K562 (cell line): ENCODE data around the gene GIPR. TPM values are rescaled to one million over a fixed set of nuclear protein-coding genes. Genes with fewer than 3 reads are reported as not detected.

ENCODE experiments used
- ATAC-seq: fragments of 200-7000 bp; cut with Tn5 transposase; 3 replicates; pipeline ENCODE4 v1.9.1; 2020; ENCODE audit warnings: moderate library complexity
- BruUV-seq: library from RNA; stranded (reverse); fragments of 400-500 nt; replicated peaks from 2 replicates; lab custom pipeline; 2021; lab: Mats Ljungman, UMichigan
- CTCF ChIA-PET: fragments of 300-600 bp; formaldehyde crosslinking; extraction: SDS; loops from one replicate; lab custom pipeline; 2021; ENCODE audit warnings: low intra/inter-chr PET ratio; lab: Yijun Ruan, JAX
- POLR2A ChIA-PET: fragments of 300-600, 350-650 bp; sonication (Branson Sonifier 250); formaldehyde crosslinking; extraction: SDS; loops from one replicate; lab custom pipeline; 2021; ENCODE audit warnings: antibody characterized with exemption, inconsistent platforms; lab: Yijun Ruan, JAX
- DNase-seq, 4 experiments: peaks; one replicate each; pipeline versions ENCODE4 v3.0.0 to v3.0.0-alpha.2; 2011 to 2018; ENCODE audit warnings: low spot score in 3 of 4, mixed read lengths in 3 of 4; ENCODE audit errors: extremely low read depth in 1 of 4
- FAIRE-seq: peaks from 2 replicates; lab custom pipeline; 2011; peaks lifted over from hg19 to GRCh38; lab: Jason Lieb, UNC
- H2AFZ ChIP-seq: 2 replicates; pipeline ENCODE4 v1.6.0; 2011; ENCODE audit warnings: low read depth, low read length, control low read depth, inconsistent platforms
- H3K27ac ChIP-seq: fragments of 200-600 bp; 3 replicates; pipeline ENCODE4 v1.8.0; 2011; ENCODE audit warnings: low read depth, mild to moderate bottlenecking, control low read depth, inconsistent platforms, low read length, moderate library complexity, mixed read lengths; ENCODE audit errors: extremely low read depth
- H3K27me3 ChIP-seq, 2 experiments: fragments of 300-600 bp in 1 of 2; 2 replicates in 1 of 2; 3 replicates in 1 of 2; pipeline versions ENCODE4 v1.6.0 to v1.8.0; 2011; ENCODE audit warnings: inconsistent platforms in 2 of 2, low read length in 2 of 2, mild to moderate bottlenecking in 1 of 2, mixed read lengths in 1 of 2, moderate library complexity in 1 of 2; ENCODE audit not compliant: control insufficient read depth in 2 of 2, insufficient read depth in 2 of 2
- H3K36me3 ChIP-seq: fragments of 300-600 bp; 3 replicates; pipeline ENCODE4 v1.8.0; 2011; ENCODE audit warnings: mild to moderate bottlenecking, low read length, inconsistent platforms; ENCODE audit not compliant: control insufficient read depth, insufficient read depth
- H3K4me1 ChIP-seq, 2 experiments: fragments of 200-600 bp in 1 of 2; replicated peaks in 1 of 2; 2 replicates in 1 of 2; 3 replicates in 1 of 2; pipeline versions ENCODE4 v1.5.1 to v1.8.0; 2011; ENCODE audit warnings: inconsistent platforms in 2 of 2, low read length in 2 of 2, mild to moderate bottlenecking in 1 of 2, mixed read lengths in 1 of 2, moderate library complexity in 1 of 2; ENCODE audit not compliant: control insufficient read depth in 2 of 2, insufficient read depth in 2 of 2
- H3K4me2 ChIP-seq: 2 replicates; pipeline ENCODE4 v1.6.1; 2011; ENCODE audit warnings: low read length, control low read depth, inconsistent platforms, mixed read lengths; ENCODE audit not compliant: insufficient read depth
- H3K4me3 ChIP-seq: fragments of 200-600 bp; sonication (generic), shearing (Covaris generic); 2 replicates; pipeline ENCODE4 v1.5.1; 2016; ENCODE audit warnings: control low read depth, inconsistent platforms
- H3K79me2 ChIP-seq: fragments of 200-600 bp; 3 replicates; pipeline ENCODE4 v1.8.0; 2011; ENCODE audit warnings: low read length, inconsistent platforms; ENCODE audit not compliant: control insufficient read depth, insufficient read depth
- H3K9ac ChIP-seq, 2 experiments: 2 replicates each; pipeline versions ENCODE4 v1.6.0 to v1.6.1; 2011; ENCODE audit warnings: low read depth in 2 of 2, low read length in 2 of 2, control low read depth in 1 of 2, inconsistent platforms in 1 of 2, mild to moderate bottlenecking in 1 of 2, mixed read lengths in 1 of 2; ENCODE audit not compliant: insufficient read depth in 1 of 2
- H3K9me1 ChIP-seq: one replicate; pipeline ENCODE4 v1.6.0; 2011; ENCODE audit warnings: inconsistent platforms, mild to moderate bottlenecking, low read length, moderate library complexity; ENCODE audit not compliant: control insufficient read depth, insufficient read depth
- H3K9me3 ChIP-seq: replicated peaks from 2 replicates; pipeline ENCODE4 v1.5.1; 2011; ENCODE audit warnings: low read depth, low read length, inconsistent platforms; ENCODE audit not compliant: control insufficient read depth, insufficient read depth
- H4K20me1 ChIP-seq: replicated peaks from 2 replicates; pipeline ENCODE4 v1.6.1; 2011; ENCODE audit warnings: low read length, inconsistent platforms, mixed read lengths; ENCODE audit not compliant: control insufficient read depth, insufficient read depth
- ETS2 ChIP-seq: IDR thresholded peaks from 2 replicates; pipeline ENCODE4 v1.6.1; 2016; ENCODE audit warnings: borderline replicate concordance, missing genetic modification characterization, mild to moderate bottlenecking, moderate library complexity, missing compliant biosample characterization; ENCODE audit not compliant: poor library complexity, severe bottlenecking
- GTF2F1 ChIP-seq: IDR thresholded peaks from 2 replicates; pipeline ENCODE4 v1.6.1; 2011; ENCODE audit warnings: low read depth, low read length, improper control_type of control experiment
- HDAC1 ChIP-seq, 2 experiments: fragments of 450-650 bp; IDR thresholded peaks; 2 replicates each; pipeline ENCODE4 v1.6.1; 2016 to 2017; ENCODE audit warnings: inconsistent platforms in 1 of 2, mild to moderate bottlenecking in 1 of 2, moderate library complexity in 1 of 2
- MEIS2 ChIP-seq: fragments of 450-650 bp; IDR thresholded peaks from 2 replicates; pipeline ENCODE4 v1.6.1; 2014; ENCODE audit warnings: mild to moderate bottlenecking; ENCODE audit not compliant: partially characterized antibody
- MTA2 ChIP-seq: fragments of 450-650 bp; IDR thresholded peaks from 2 replicates; pipeline ENCODE4 v1.6.1; 2016; ENCODE audit warnings: low read depth
- NELFE ChIP-seq: IDR thresholded peaks from 2 replicates; pipeline ENCODE4 v1.6.1; 2011; ENCODE audit warnings: mild to moderate bottlenecking; ENCODE audit not compliant: insufficient read depth, insufficient read length
- SAFB2 ChIP-seq: fragments of 200-400 bp; formaldehyde crosslinking; IDR thresholded peaks from 2 replicates; pipeline ENCODE4 v1.6.1; 2018; ENCODE audit warnings: borderline replicate concordance, low read length, low read depth, moderate library complexity; ENCODE audit not compliant: severe bottlenecking
- SMAD2 ChIP-seq: fragments of 150-350 bp; IDR thresholded peaks from 2 replicates; pipeline ENCODE4 v1.6.1; 2014; ENCODE audit warnings: low read depth, mild to moderate bottlenecking, low read length
- ZNF165 ChIP-seq: fragments of 250-450 bp; sonication (Bioruptor Pico); IDR thresholded peaks from 2 replicates; pipeline ENCODE4 v1.4.0; 2020; ENCODE audit warnings: borderline replicate concordance
- ZNF354B ChIP-seq: fragments of 250-450 bp; sonication (Bioruptor Pico); IDR thresholded peaks from 2 replicates; pipeline ENCODE4 v1.4.0; 2020
- WGBS: fragments of 100-300 bp; shearing (Covaris generic); methylation state at CpG from one replicate; pipeline ENCODE4 v1.1.6; 2016; ENCODE audit warnings: low coverage, mixed read lengths; ENCODE audit not compliant: insufficient coverage; ENCODE audit errors: missing lambda C conversion rate; 5-methylcytosine and 5-hydroxymethylcytosine counted together
- in situ Hi-C: fragments of 300-500 bp; cut with MboI; formaldehyde crosslinking; loops from 4 replicates; pipeline ENCODE4 v1.15.0; 2018; ENCODE audit warnings: inconsistent platforms, mixed read lengths
- intact Hi-C: fragments of 100-400 bp; cut with micrococcal nuclease; formaldehyde crosslinking; loops from 2 replicates; pipeline ENCODE4 v1.14.2; 2022
- polyA plus RNA-seq, 8 experiments: library from polyadenylated mRNA; depleted of rRNA in 4 of 8; stranded (reverse) in 5 of 8; unstranded in 3 of 8; fragments of >200 nt; fragmentation: Nextera tagmentation in 2 of 8; fragmentation: Illumina TruSeq in 1 of 8; extraction: Ambion mirVana in 2 of 8; extraction: Trizol in 1 of 8; gene quantifications; 2 replicates each; pipeline versions ENCODE4 v1.2.1 to v1.2.3, GENCODE V29; 2011 to 2014; ENCODE audit warnings: inconsistent platforms in 1 of 8, missing spikeins in 1 of 8
- total RNA-seq, 7 experiments: library from RNA; depleted of rRNA in 6 of 7; stranded (reverse); fragments of >200 nt in 6 of 7; fragmentation: Illumina TruSeq in 2 of 7; extraction: Trizol in 2 of 7; gene quantifications; 2 replicates each; pipeline versions ENCODE4 v1.2.1 to v1.2.3, GENCODE V29; 2011 to 2021; ENCODE audit warnings: low replicate concordance in 1 of 7
- TF ChIP-seq, protein P1 (sequence below): fragments of 250-450 bp; sonication (Bioruptor Pico); IDR thresholded peaks from 2 replicates; pipeline ENCODE4 v1.5.0; 2021; ENCODE audit warnings: mild to moderate bottlenecking, moderate library complexity
- TF ChIP-seq, protein P2 (sequence below): fragments of 200-800 bp; sonication (Bioruptor generic); IDR thresholded peaks from 2 replicates; pipeline ENCODE4 v1.6.1; 2017; ENCODE audit warnings: missing genetic modification characterization, missing compliant biosample characterization
- TF ChIP-seq, protein P3 (sequence below): sonication (generic); formaldehyde crosslinking; IDR thresholded peaks from 2 replicates; pipeline ENCODE4 v1.8.0; 2023; ENCODE audit warnings: mild to moderate bottlenecking, missing genetic modification reagents

Gene GIPR
- total and polyA plus RNA-seq, 9 of the 15 experiments (the other 6 are each of a cell fraction or from before 2014, with no cell fraction given) = 2.2 to 26.8 (median 12.7) TPM

DNA sequence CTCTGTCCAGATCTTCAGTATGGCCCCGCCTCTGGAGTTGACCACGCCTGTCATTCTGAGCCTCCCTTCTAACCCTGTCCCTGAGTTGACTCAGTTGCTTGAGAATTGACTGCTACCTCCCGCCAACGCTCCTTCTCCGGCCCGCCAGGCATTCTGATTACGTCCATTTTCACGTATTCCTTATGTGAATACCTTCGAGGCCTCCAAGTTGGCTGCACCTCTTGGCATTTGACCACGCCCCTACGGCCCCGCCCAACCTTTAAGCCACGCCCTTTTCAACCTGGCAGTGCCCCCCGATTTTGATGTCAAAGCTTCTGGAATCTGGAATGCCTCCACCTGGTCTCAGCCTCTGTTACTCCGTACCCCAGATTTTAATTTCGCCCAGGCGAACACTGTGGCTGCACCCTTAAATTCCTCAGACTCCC lies 27.2 kb upstream of the GIPR start:
- peak overlapping the region; percentile 90 for H3K4me2 ChIP-seq
- peak overlapping the region; percentile 89 for H2AFZ ChIP-seq
- POLR2A ChIA-PET = interaction anchor here (0.6 to 4.7 kb wide), 10 partner anchors 9 to 153 kb away, joined by 3 to 35 read pairs (median 4); partner anchors contain the start of gene OPA3
- peaks cover 17% of the 10 kb centered on the region for H3K79me2 ChIP-seq
- H4K20me1 ChIP-seq = no peaks in the 10 kb centered on the region
- peak overlapping the region; percentile 62 to 85; a peak in 2 of 4 replicates for H3K9ac ChIP-seq
- FAIRE-seq (peak; percentile 29), ATAC-seq (peak; percentile 8), DNase-seq (peak; percentile 43 to 80 (median 58))
- 6% methylated on average over 17 of the region's 17 CpGs for WGBS
- intact Hi-C loops (loop anchor here (5.0 kb wide), 3 partner anchors 134 to 199 kb away; partner anchors contain the start of gene VASP), in situ Hi-C loops (no loop called here)
- CTCF ChIA-PET = interaction anchor here (3.0 to 4.6 kb wide), 2 partner anchors 33 to 116 kb away, joined by 21 to 34 read pairs; no protein-coding TSS in a partner anchor
- H3K36me3 ChIP-seq = peaks cover 6% of the 10 kb centered on the region; the same call in 1 of the 3 replicates
- peaks cover 32 to 72% of the 10 kb centered on the region in 2 experiments for H3K4me1 ChIP-seq
- H3K27me3 ChIP-seq = no peaks in the 10 kb centered on the region
- H3K27ac ChIP-seq = peak overlapping the region; percentile 80
- no peaks in the 10 kb centered on the region for H3K9me1 ChIP-seq
- H3K9me3 ChIP-seq = no peaks in the 10 kb centered on the region
- H3K4me3 ChIP-seq = peak overlapping the region; percentile 43
- no TSS peak for BruUV-seq
- no peak for TF ChIP-seq NELFE
- TF ChIP-seq SAFB2 = no peak
- TF ChIP-seq, protein P1, sequence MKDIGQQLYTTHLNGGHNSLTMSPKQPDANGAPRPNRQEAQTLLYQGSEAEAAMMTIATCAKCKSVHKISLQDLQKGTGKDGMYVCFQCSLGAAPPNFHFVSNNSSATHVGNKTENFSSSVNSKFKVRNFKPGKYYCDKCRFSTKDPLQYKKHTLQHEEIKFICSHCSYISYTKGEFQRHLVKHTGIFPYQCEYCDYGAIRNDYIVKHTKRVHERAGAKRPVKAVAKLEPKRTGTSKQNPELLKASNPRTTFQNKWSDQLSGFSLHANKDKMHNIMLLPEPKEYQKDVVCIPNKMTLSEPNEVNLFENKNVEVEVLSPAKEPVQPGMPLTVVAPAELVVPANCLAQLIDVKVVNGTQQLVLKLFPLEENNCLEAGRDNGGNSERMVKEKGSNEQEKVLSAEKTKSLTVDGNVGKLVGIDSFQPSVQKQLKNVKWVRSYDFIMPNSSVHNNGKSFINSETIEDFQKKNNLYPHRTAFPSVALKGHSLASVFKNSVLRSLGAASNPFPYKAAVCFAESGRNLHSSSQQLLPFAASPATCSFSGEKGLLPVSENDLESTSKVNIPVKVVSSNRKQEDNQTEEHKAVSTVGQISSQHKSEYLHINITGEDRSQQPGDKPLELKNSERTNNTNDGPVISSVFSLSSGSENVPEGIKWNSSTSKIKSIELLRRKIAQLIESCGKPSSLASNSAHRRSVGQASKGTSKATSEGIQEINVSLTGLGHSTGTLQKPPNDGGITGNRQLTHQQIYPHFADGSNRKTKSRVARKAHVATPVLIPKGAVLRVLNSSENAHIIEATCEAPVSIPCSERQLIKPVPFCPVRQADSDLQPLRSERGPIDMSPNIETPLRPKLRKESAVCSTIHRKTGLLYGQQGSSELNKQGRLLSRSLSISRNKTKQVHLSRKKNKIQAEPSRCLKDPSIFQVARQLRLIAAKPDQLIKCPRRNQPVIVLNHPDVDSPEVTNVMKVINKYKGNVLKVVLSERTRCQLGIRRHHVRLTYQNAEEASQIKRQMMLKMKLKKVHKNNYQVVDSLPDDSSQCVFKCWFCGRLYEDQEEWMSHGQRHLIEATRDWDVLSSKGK (CRISPR knock-in tag) = no peak
- TF ChIP-seq MTA2 = no peak
- TF ChIP-seq ZNF354B = no peak
- TF ChIP-seq, protein P2, sequence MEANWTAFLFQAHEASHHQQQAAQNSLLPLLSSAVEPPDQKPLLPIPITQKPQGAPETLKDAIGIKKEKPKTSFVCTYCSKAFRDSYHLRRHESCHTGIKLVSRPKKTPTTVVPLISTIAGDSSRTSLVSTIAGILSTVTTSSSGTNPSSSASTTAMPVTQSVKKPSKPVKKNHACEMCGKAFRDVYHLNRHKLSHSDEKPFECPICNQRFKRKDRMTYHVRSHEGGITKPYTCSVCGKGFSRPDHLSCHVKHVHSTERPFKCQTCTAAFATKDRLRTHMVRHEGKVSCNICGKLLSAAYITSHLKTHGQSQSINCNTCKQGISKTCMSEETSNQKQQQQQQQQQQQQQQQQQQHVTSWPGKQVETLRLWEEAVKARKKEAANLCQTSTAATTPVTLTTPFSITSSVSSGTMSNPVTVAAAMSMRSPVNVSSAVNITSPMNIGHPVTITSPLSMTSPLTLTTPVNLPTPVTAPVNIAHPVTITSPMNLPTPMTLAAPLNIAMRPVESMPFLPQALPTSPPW (CRISPR knock-in tag) = no peak
- TF ChIP-seq, protein P3, sequence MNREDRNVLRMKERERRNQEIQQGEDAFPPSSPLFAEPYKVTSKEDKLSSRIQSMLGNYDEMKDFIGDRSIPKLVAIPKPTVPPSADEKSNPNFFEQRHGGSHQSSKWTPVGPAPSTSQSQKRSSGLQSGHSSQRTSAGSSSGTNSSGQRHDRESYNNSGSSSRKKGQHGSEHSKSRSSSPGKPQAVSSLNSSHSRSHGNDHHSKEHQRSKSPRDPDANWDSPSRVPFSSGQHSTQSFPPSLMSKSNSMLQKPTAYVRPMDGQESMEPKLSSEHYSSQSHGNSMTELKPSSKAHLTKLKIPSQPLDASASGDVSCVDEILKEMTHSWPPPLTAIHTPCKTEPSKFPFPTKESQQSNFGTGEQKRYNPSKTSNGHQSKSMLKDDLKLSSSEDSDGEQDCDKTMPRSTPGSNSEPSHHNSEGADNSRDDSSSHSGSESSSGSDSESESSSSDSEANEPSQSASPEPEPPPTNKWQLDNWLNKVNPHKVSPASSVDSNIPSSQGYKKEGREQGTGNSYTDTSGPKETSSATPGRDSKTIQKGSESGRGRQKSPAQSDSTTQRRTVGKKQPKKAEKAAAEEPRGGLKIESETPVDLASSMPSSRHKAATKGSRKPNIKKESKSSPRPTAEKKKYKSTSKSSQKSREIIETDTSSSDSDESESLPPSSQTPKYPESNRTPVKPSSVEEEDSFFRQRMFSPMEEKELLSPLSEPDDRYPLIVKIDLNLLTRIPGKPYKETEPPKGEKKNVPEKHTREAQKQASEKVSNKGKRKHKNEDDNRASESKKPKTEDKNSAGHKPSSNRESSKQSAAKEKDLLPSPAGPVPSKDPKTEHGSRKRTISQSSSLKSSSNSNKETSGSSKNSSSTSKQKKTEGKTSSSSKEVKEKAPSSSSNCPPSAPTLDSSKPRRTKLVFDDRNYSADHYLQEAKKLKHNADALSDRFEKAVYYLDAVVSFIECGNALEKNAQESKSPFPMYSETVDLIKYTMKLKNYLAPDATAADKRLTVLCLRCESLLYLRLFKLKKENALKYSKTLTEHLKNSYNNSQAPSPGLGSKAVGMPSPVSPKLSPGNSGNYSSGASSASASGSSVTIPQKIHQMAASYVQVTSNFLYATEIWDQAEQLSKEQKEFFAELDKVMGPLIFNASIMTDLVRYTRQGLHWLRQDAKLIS (CRISPR knock-in tag) = 0 out of 2 replicates have a peak, but pooled peaks have one; percentile 55
- TF ChIP-seq ZNF165 (CRISPR knock-in tag) = no peak
- TF ChIP-seq HDAC1 (IDR thresholded peaks at IDR 0.05) = peak in 1 of 2 experiments; percentile 46; a peak in 1 of 4 replicates
- TF ChIP-seq GTF2F1 = no peak
- TF ChIP-seq ETS2 (tag) = no peak
- TF ChIP-seq SMAD2 = no peak
- peak; percentile 12 for TF ChIP-seq MEIS2
